Cardiac fibroblast (primary cell): Measurements from ENCODE around the gene NARF.

Source experiments
- DNase-seq, 2 donors: peaks; one replicate each; pipeline versions ENCODE4 v3.0.0 to v3.0.0-alpha.2; 2010; ENCODE audit warnings: low read depth in 2 of 2
- H3K4me3 ChIP-seq, 2 donors: replicated peaks in 1 of 2; 1 replicate in 1 of 2; 2 replicates in 1 of 2; pipeline ENCODE4 v1.5.1; 2011; ENCODE audit warnings: low read depth in 2 of 2, low read length in 2 of 2, mild to moderate bottlenecking in 2 of 2, moderate library complexity in 1 of 2
- CTCF ChIP-seq: IDR thresholded peaks from one replicate; pipeline ENCODE4 v1.5.1; 2011; ENCODE audit warnings: low read depth, mild to moderate bottlenecking, low read length, inconsistent platforms

The NARF gene

GRCh38 chr17:82438401-82439193 is 19.9 kb upstream of the NARF start:
- H3K4me3 ChIP-seq, result no peak overlapping the region

DNA sequence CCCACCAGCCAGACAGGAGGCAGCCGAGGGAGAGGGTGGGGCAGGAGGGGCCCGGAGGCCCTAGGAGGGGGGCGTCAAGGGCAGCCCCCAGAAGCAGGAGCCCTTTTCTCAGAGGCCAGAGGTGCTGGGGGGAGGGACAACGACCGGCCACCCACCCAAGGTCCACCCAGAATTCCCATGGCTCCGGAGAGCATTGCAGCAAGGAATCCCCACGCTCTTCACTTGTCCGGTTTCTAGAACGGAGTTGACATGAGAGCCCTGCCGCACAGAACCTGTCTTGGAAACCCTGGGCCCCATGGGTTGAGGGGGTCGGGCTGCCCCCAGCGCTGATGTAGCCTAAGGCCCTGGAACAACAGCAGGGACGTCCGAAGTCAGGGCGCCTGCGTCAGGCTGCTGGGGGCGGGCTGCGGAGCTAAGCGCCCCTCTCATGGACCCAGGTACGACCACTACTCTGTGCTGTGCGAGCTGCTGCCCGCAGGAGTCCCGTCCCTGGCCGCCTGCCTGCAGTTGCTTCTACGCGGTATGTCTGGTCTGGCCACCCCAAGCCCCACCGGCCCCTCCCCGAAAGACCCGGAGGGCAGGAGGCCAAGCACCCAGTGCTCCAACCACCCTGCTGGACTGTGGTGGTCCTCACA is 19.2 kb upstream of the NARF start:
- no peak overlapping the region for H3K4me3 ChIP-seq
- DNase-seq, result no peak
- no peak for TF ChIP-seq CTCF

More at GRCh38 chr17:82438401-82439193, 19.9 kb upstream of the NARF start:
- TF ChIP-seq CTCF, result no peak
- no peak for DNase-seq

DNA sequence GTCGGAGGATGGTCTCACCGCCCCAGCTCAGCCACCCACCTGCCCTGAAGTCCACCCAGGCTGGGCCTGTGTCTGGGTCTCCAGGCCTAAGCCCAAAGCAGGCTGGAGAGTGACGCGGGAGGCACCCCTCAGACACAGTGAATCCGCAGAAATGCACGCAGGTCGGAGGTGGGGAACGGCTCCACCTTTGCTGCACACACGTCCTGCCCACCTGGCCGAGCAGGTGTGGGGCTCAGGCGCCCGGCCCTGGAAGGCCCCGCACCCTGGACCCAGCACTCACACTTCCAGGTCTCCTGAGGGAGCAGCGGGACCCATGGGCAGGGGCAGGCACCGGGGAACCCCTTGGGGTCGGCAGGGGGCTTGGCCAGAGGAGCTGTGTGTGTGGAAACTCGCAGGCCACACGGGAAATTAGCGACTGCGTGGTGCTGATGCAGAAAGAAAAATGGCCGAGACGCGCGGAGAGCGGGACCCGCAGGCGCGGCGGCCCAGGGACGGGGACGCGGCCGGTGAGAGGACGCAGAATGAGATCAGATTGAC is 18.6 kb upstream of the NARF start:
- TF ChIP-seq CTCF, result no peak
- DNase-seq, result no peak
- no peak overlapping the region for H3K4me3 ChIP-seq

DNA sequence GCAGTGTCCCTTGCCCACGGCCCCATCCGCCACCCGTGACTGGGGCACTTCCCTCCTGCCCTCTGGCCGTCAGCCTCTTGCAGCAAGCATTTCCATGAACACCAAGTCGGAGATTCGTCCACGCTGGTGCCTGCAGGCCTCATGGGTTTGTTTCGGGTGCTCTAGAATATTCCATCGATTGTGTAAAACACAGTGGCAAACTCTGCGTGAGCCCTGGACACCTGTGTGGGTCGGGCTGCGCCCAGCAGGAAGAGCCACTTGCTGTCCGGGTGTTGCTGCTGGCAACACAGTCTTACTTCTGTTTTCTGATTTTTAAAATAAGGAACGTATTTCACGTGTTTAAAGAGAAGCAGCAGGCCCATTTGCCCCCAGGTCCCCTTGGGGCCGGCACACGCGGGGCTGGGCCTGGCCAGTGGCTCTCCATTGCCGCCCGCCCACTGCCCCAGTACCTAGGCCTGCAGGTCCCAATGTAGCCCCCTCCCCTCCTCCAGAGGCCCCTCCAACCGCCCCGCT is 18.0 kb upstream of the NARF start:
- DNase-seq, result no peak
- no peak overlapping the region for H3K4me3 ChIP-seq
- TF ChIP-seq CTCF, result no peak

DNA sequence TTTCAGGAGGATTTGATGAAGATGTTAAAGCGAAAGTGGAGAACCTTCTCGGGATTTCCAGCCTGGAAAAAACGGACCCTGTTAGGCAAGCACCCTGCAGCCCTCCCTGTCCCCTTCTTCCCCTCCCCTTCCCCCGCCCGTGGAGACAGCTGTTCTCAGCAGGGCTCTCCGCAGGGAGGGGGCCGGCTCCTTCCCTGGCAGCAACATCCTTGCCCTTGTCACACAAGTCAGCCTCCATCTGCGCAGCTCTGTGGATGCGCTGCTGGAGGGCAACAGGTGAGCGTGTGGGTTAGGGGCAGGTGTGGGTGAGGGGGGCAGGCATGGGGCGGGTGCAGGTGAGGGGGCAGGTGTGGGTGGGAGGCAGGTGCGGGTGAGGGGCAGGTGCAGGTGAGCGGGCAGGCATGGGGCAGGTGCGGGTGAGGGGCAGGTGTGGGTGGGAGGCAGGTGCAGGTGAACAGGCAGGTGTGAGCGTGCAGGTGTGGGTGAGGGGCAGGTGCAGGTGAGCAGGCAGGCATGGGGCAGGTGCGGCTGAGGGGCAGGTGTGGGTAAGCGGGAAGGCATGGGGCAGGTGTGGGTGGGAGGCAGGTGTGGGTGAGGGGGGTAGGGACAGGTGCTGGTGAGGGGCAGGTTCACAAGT is 17.4 kb upstream of the NARF start:
- no peak for TF ChIP-seq CTCF
- H3K4me3 ChIP-seq, result no peak overlapping the region
- peak in 1 of 2 donors; percentile 26 for DNase-seq

DNA sequence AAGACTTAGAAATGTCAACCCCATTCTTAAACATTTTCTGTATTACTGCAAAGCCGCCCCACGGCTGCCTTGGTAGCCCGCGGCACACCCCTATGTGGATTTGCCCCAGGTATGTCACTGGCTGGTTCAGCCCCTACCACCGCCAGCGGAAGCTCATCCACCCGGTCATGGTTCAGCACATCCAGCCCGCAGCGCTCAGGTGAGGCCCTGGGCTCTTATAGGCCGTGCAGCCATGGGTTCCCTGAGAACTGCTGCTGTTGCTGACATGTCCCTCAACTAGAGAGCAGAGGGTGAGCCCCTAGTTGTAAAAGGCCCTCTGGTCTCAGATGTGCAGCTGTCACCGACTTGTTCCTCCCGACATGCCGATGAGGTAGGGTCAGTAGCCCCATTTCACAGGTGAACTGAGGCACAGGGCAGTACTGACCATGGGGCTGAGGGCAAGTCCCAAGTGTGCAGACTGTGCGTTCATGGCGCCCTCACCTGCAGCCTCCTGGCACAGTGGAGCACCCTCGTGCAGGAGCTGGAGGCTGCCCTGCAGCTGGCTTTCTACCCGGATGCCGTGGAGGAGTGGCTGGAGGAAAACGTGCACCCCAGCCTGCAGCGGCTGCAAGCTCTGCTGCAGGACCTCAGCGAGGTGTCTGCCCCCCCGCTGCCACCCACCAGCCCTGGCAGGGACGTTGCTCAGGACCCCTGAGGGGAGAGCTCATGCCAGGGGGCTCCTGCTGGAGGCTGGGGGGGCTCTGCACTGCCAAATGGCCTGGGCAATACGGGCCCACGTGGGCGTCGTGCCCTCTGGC is 16.7 kb upstream of the NARF start:
- no peak for TF ChIP-seq CTCF

More for the DNA sequence above, 16.7 kb upstream of the NARF start:
- no peak overlapping the region for H3K4me3 ChIP-seq
- no peak for DNase-seq
